Fibroblast of skin of right quadriceps (primary cell): Measurements from ENCODE around the gene GJB3.
"Not testable (repeated sequence)": the region's sequence is repeated elsewhere in the genome, so short reads cannot be mapped to it uniquely, and the experiment has no call there.

Experiments used
- DNase-seq: peaks from one replicate; pipeline ENCODE4 v3.0.0-alpha.2; 2013

GJB3 gene

DNA sequence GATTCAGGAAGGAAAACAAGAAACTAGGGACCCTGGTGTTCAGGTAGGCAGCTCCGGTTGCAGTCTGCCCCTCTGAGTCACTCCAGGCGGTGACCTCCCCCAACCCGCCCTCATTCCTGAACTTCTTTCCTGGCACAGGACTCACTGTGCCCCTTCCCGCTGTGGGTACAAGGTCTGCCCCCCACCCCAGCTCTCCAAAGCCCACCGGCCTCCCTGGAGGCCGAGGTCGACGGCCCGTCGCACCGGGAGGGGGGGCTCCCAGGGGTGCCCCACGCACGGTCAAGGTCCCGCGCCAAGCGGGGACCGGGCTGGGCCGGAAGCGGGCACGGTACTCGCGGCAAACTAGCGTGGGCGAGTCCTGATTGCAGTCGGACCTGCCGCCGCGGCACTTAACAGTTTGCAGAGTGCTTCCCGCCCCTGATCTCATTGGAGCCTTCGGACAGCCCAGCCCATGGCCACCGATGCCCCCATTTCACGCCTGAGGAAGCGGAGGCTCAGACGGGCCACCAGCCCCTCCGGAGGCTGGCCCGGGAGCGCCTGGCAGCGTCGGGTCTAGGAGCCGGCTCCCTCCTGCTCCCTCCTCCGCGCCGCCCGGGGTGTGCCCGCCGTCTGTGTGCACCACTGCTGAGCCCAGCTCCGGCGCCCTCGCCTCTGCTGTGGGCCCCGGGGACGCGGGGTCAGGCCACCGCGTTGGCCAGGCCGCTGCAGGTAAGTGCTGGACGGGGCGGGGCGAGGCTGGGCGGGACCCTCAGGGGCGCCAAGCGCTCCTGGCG lies at the start of gene GJB3:
Gene GJB3, plus strand, starts transcription at position 144 of the 773 bp plus-strand sequence. CDS start 3,549 bp downstream, outside the sequence.
- DNase-seq = no peak

DNA sequence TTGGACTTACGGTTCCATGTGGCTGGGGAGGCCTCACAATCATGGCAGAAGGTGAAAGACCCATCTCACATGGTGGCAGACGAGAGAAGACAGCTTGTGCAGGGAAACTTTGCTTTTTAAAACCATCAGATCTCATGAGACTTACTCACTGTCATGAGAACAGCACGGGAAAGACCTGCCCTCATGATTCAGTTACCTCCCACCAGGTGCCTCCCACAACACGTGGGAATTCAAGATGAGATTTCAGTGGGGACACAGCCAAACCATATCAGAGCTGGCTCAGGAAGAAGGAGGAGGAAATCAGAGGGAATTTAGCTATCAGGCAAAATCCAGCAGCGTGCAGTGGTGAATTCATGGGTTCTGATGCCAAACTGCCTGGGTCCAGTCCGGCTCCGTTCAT lies 48.2 kb upstream of the GJB3 start:
- DNase-seq = not testable (repeated sequence)

DNA sequence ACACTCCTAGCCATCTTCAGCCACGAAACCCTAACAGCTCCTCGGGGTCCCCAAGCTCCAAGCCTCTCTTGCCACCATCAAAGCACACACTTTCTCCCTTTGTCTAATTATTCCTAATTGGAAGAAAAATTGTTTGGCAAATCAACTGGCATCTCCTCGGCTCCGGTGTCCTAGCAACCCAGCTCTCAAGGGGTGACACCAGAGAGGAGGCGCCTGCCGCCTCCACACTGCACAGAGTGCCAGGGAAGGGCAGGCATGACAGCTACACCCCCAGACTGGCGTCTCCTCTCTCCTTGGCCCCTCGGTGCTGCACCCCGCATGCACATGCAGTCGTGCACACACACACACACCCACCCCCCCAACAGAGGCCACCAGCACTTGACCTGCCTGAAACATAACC lies 44.3 kb upstream of the GJB3 start:
- DNase-seq = no peak

DNA sequence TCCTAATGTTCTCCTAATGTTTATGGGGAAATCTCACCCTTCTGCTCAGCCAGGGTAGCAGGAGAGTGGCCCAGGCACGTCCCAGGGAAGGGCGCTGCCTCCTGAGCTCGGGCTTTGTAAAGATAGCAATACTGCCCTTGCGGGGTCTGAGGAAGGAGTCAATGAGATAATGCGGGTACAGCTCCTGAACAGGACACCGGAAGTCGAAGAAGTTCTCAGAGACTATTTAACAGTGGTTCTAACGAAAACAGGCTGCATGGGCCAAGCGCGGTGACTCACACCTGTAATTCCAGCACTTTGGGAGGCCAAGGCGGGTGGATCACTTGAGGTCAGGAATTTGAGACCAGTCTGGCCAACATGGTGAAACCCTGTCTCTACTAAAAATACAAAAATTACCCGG lies 43.8 kb upstream of the GJB3 start:
- DNase-seq = not testable (repeated sequence)

DNA sequence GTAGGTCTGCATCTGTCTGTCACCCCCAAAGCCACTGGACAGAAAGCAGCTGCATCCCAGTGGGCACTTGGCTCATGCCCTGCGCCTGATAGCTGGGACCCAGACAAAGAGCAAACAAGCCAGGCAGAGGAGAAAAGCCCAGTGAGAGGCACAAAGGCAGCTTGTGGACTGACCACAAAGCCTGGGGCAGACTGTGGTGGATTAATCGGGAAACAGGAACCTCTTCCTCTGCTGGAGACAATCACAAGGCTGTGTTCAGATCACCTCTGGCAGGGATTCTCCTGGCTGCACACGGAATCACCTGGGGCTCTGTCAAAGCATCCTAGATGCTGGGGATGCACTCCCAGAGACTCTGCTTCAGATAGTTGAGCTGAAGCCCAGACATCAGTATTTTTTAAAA lies 41.4 kb upstream of the GJB3 start:
- no peak for DNase-seq

DNA sequence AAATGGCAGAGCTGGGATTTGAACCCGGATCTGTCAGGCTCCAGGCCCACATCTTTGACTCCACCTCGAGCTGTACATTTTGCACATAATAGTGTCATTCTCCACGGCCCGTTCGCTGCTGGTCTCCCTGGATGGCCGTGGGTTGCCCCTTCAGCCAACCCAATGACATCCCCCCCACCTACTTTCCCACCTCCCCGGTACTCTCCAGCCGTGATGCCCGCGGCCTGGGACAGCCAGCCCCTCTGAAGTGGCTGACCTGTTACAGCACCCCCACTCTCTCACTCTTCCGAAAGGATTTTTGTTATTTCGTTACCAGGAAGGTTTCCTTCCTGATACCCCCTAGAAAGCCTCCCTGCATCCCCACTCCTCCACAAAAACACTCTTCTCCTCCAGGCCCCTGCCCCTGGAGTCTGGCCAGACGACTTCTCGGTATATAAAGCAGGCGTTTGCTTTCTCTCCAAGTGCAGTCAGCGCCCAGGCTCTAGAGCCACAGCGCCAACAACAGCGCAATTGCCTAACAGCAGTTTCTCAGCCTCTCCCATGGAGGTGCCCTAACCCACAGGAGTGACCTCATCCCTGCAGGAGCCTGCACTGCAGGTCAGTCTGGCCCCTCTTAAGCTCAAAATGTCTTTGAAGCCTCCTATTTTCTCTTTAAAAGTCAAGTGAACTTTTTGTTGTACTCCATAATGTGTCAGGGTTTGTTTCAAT lies 40.7 kb upstream of the GJB3 start:
- no peak for DNase-seq

DNA sequence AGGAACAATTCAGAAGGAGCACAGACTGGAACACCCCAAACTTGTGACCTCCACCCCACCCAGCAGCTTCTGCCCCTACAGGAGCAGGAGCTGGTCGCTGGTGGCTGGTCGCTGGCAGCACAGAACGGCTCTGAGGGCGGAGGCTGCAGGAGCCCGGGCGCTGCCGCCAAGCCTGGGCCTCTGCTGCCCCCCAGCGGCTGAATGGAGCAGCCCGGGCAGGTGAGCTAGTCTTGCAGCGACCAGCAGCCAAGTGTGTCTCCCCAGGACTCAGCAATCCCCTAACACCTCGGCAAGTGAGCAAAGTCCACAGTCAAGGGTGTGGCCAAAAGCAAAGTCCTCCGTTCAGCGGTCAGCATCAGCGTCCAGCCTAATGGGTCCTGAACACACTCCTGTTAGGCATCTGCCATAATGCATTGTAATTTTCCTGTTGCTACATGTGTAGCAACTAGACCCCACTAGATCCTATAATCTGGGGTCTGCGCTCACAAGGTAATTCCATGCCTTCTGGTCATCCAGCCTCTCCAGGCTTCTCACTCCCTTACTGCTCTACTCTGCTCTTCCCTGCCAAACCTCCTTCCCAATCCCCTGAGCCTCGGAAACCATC lies 38.2 kb upstream of the GJB3 start:
- DNase-seq = peak; percentile 50

DNA sequence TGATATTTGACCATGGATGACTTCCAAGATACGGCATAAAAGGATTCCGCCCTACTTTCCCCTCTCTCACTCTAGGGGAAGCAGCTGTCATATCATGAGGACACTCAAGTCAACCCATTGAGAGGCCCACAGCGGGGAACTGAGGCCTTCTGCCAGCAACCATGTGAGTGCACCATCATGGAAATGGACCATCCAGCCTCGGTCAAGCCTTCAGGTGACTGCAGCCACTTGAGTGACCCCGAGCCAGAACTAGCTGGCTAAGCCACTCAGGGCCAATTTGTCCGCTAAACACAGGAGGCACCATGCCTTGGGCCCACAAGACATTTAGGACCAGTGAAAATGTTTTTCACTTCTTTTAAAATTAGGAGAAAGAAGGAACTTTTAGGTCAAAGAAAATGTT lies 37.2 kb upstream of the GJB3 start:
- DNase-seq = peak; percentile 8

DNA sequence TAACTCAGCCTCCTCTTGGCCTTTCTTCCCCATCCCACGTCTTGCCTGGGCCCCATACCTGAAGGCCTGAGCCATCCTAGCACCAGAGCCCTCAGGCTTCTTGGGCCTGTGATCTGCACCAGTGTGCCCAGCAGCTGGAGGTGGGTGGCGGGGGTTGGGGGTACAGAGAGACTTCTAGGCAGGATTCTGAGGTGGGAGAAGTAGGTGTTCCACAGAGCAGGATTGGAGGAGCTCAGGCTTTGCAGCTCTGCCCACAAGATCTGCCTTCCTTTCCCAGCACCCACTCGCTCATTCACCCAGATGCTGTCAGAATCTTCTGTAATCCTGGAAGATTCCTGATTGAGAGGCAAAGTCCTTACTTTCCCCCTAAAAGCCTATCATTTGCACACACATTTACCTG lies 36.2 kb upstream of the GJB3 start:
- no peak for DNase-seq

DNA sequence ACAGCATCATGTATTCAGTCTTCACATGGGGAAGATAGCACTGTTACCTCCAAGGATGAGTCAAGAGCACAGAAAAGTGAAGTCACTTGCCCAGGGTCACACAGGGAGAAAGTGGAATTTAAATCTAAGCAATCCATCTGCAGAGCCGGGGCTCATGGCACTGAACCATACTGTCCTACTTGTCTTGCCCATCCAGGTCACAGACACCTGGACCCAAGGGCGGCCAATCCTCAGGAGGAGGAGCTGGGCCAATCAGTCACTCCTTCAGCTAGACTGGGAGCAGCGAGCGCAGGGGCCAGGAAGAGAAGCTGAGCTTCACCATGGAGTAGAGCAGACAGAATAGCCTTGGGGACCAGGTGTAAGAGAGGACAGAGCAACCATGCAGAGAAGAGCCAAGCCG lies 35.3 kb upstream of the GJB3 start:
- DNase-seq = no peak

DNA sequence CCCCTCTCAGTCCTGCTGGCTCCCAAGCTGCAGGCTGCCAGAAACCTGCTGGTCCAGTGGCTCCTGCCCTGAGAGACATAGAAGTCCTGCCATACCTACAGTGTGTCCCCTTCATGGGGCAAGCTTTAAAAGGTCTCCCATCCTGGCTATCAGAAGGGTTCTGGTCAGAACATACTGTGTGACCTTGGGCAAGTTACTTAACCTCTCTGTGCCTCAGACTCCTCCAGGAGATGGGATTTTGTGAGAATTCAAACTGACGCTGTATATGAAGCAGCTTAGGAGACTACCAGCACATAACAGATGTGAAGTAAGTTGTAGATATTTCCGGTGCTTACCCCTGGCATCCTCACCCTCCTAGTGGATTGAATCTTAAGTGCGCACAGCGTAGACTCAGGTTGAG lies 34.9 kb upstream of the GJB3 start:
- DNase-seq = no peak

DNA sequence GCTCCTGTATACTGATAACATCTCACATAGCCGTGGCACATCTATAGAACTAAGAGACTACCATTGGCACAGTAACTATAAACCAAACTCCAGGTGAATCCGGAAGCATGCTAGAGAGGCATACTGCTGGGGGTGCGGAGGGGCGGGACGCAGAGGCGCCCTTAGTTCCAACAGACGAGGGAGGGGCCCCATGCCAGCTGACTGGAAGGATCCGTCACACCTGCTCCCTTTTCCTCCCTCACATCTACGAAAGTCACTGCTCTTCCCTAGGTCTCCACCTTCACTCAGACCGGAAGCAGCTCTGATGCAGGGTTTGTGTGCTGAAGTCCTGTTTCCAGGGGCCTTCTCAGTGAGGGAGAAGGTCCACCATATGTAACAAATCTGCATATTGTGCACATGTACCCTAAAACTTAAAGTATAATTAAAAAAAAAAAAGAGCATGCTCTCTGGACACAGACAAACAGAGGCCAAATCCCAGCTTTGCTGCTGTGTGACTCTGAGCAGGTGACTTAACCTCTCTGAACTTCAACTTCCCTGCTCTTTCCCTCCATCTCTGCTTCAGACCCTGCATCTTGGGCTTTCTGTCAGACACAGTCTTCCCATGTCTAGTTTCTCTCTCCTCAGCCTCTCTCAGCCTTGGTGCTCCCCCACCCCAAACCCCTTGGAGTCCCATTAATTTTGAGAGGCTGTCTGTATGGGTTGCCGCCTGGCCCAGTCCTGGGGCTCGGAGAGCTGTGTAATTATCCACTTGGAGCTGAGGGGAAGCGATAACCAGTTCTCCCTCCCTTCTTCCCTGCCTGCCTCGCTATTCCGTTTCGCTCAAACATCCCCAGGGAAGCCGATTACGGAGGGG lies 34.0 kb upstream of the GJB3 start:
- no peak for DNase-seq

DNA sequence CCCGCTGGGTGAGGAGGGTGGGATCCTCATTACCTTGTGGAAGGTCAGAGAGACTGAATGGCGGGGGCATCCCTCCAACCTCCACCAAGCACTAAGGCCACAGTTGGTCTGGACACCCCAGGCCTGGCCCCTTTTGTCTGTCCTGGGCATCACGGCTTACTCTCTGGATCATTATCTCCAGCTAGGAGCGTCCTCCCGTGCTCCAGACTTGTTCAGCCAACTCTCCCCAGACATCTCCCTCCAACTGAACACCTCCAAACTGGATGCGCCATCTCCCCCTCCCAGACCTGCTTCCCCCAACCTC lies 33.4 kb upstream of the GJB3 start:
- DNase-seq = no peak

DNA sequence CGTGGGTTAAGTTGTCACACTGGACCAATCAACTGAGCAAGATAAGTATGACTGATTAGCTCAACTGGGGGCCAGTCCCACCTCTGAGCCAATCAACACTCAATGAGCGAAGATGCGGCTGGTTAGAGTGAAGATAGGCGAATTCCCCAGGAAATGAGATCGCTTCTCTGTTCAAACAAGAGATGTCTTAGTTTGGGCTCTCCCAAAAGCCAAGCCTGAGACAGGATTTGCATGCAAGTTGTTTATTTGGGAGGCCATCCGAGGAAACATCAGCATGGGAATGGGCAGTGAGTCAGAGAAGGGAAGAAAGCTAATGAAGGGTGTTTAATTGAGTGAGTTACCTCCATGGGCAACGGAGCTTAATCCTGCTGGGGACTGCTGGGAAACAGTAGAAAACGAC lies 31.0 kb upstream of the GJB3 start:
- DNase-seq = no peak

DNA sequence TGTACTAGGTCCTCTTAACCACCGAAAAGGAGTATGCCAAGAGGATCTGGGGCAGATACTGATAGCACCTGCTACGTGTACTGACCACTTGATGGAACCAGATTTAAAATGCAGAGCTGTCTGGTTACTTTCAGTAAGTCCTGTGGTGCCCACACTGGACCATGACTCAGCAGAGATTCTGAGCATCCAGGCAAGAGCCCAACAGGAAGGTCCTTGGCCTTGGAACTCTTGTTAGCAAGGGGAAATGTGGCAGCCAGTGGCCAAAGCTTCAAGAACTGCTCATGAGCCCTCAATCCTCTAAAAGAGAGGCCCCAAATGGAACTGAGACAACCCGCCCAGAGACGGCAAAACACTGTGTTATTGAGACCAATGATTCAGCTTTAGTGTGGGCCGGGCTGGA lies 30.4 kb upstream of the GJB3 start:
- DNase-seq = no peak

DNA sequence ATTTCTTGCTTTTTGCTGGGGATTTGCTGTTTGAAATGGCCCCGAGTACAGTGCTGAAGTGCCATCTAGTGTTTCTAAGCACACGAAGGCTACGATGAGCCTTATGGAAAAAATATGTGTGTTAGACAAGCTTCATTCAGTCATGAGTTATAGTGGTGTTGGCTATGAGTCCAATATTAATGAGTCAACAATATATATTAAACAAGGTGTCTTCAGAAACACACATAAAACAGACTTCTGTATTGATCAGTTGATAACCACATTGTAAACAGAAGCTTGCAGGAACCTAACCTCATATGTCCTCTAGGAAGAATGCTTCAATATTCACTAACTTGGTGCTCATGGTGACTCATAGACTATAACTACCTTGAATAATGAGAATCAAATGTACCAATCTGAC lies 27.9 kb upstream of the GJB3 start:
- DNase-seq = no peak

DNA sequence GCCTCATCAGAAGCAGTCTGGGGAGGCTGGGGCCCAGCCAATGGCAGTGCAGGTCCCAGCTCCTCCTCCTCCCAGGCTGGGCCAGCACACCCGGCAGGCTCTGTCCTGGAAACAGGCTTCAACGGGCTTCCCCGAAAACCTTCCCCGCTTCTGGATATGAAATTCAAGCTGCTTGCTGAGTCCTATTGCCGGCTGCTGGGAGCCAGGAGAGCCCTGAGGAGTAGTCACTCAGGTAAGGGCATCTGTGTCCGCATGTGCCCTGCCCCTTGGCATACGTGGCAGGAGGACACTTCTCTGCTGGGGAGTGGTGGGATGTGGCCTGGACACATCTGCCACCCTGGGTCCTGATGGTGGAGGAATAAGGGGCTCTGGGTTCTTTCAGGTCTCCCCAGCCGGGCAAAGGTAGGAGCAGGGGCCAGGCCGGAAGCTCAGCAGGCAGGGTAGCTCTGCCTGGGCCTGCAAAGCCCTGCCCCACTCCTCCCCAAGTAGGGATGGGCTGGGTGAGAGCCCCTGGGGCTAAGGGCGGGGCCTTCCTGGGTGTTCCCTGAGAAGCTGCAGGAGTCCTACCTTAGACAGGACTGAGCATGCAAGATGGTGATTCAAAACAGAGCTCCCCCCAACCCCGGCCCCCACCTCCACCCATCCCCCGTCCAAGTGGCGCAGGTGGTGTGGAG lies 25.9 kb upstream of the GJB3 start, which contains the start of gene GJB5:
Gene GJB5, plus strand, starts transcription at position 84 of the 674 bp plus-strand sequence. CDS start 2,284 bp downstream, outside the sequence.
- DNase-seq = no peak

DNA sequence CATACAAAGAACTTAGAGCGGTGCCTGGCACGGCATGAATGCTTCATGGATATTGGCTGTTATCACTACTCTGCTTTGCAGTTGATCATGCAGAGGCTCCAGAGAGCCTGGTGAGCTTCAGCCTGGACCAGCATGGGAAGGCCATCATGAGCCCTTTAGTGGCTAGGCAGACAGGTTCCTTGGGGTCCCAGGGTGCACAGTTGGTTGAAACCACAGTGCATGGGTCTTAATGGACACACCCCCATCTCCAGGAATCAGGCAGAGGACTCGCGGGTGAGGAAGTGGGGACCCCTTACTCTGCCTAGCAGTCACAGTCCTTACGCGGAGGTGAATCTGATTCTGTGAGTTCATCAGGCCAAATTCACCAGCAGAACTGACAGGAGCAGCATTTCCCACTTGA lies 25.1 kb upstream of the GJB3 start:
- DNase-seq = no peak

DNA sequence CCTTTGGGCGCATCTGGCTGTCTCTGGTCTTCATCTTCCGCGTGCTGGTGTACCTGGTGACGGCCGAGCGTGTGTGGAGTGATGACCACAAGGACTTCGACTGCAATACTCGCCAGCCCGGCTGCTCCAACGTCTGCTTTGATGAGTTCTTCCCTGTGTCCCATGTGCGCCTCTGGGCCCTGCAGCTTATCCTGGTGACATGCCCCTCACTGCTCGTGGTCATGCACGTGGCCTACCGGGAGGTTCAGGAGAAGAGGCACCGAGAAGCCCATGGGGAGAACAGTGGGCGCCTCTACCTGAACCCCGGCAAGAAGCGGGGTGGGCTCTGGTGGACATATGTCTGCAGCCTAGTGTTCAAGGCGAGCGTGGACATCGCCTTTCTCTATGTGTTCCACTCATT lies 23.6 kb upstream of the GJB3 start:
- DNase-seq = no peak

DNA sequence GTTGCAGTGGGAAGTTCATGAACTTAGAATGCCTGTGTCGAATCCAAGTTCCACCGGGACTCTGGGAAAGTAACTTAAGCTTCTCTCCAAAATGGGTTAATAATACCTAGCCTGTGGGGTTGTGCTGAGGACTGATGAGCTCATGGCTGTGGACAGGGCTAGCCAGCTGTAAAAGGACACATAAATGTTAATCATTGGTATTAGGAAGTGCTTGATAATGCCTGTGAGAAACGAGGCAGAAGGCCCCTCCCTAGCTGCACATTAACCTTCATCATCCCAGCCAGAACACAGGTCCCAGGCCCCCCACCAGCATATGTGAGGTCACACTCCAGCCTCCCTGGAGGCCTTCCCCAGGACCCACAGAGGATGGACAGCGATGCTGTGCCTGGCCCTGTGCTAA lies 22.3 kb upstream of the GJB3 start:
- no peak for DNase-seq

DNA sequence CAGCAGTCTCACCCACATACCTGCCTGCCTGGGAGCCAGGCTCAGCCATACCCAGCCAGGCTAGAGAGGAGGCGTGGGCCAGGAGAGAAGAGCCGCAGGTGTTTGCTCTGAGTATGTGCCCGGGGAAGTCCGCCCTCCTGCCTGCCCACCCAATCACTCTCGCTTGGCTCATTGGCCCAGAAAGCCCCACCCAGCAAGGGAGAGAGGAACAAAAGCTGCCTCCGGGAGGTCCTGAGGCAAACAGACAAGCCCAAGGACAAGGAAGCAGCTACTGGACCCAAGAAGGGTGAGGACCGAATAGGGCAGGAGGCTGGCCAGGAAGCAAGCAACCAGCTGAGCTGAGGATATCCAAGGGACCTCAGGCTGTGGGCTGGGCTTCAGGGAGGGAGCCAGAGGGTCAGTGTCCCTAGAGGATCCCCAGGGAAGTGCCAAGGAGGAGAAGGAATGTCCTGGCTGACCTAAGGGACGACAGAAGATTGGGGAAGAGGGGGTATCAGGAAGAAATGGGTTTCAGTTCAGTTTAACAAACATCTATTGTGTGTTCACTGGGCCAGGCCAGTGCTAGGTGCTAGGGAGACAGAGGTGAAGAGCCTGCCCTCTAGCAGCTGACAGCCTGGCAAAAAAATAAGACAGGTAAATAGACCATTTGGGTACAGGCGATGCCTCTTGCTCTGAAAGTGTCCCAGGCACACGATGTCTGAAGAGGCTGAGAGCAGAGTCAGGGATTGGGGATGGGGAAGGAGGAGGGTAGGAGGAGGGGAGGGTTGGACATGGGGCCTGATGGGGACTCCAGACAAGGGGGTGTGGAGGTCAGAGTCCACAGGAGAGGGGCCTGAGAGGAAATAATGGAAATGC lies 21.3 kb upstream of the GJB3 start, which contains the start of gene GJB4:
Gene GJB4, plus strand, starts transcription at position 238 of the 855 bp plus-strand sequence. CDS start 1,515 bp downstream, outside the sequence.
- DNase-seq = no peak
